ENCODE results near the gene MTERF2. TPM values are rescaled to one million over a fixed set of nuclear protein-coding genes. Genes with fewer than 3 reads are reported as not detected.

MTERF2 gene
- total and polyA plus RNA-seq, 2 donors = 11.1 to 18.8 TPM

GRCh38 chr12:106982229-106982628 is 4.7 kb downstream of the MTERF2 start:
- 100% methylated on average over 1 of the region's 1 CpG for WGBS
- no peak overlapping the region for H3K4me3 ChIP-seq (ENCODE audit: low read length in 2 of 2)
- H3K9me3 ChIP-seq (ENCODE audit: control insufficient read depth in 2 of 2, insufficient read depth in 1 of 2, low read length in 1 of 2) = no peaks in the 10 kb centered on the region
- peaks cover 3 to 20% of the 10 kb centered on the region in 2 donors for H3K4me1 ChIP-seq (ENCODE audit: control insufficient read depth in 2 of 2, insufficient read depth in 2 of 2, low read length in 2 of 2)
- no peak overlapping the region for H3K27ac ChIP-seq (ENCODE audit: low read depth in 1 of 2, low read length in 1 of 2)
- H3K36me3 ChIP-seq (ENCODE audit: control insufficient read depth in 2 of 2, insufficient read depth in 2 of 2, low read length in 1 of 2) = peaks cover 10 to 15% of the 10 kb centered on the region in 2 donors
- H3K27me3 ChIP-seq (ENCODE audit: control insufficient read depth in 2 of 2, insufficient read depth in 1 of 2, low read length in 1 of 2) = no peaks in the 10 kb centered on the region
- DNase-seq (ENCODE audit: low read depth in 6 of 9, low spot score in 9 of 9) = no peak

GRCh38 chr12:106981788-106982187 is 5.2 kb downstream of the MTERF2 start:
- Histone ChIP-seq H3K27ac (ENCODE audit: low read depth in 1 of 2, low read length in 1 of 2) (no peak overlapping the region), H3K27me3 (ENCODE audit: control insufficient read depth in 2 of 2, insufficient read depth in 1 of 2, low read length in 1 of 2) (no peaks in the 10 kb centered on the region), H3K4me1 (ENCODE audit: control insufficient read depth in 2 of 2, insufficient read depth in 2 of 2, low read length in 2 of 2) (peaks cover 3 to 19% of the 10 kb centered on the region in 2 donors), H3K4me3 (ENCODE audit: low read length in 2 of 2) (no peak overlapping the region), H3K36me3 (ENCODE audit: control insufficient read depth in 2 of 2, insufficient read depth in 2 of 2, low read length in 1 of 2) (peaks cover 10 to 15% of the 10 kb centered on the region in 2 donors), H3K9me3 (ENCODE audit: control insufficient read depth in 2 of 2, insufficient read depth in 1 of 2, low read length in 1 of 2) (no peaks in the 10 kb centered on the region)
- WGBS = 97% methylated on average over 3 of the region's 3 CpGs
- DNase-seq (ENCODE audit: low read depth in 6 of 9, low spot score in 9 of 9) = no peak

GRCh38 chr12:106980944-106981343 is 6.0 kb downstream of the MTERF2 start:
- no peak for DNase-seq (ENCODE audit: low read depth in 6 of 9, low spot score in 9 of 9)
- H3K4me1 ChIP-seq (ENCODE audit: control insufficient read depth in 2 of 2, insufficient read depth in 2 of 2, low read length in 2 of 2) = peaks cover 3 to 15% of the 10 kb centered on the region in 2 donors
- 94% methylated on average over 7 of the region's 7 CpGs for WGBS
- H3K27me3 ChIP-seq (ENCODE audit: control insufficient read depth in 2 of 2, insufficient read depth in 1 of 2, low read length in 1 of 2) = no peaks in the 10 kb centered on the region
- no peak overlapping the region for H3K27ac ChIP-seq (ENCODE audit: low read depth in 1 of 2, low read length in 1 of 2)
- no peaks in the 10 kb centered on the region for H3K9me3 ChIP-seq (ENCODE audit: control insufficient read depth in 2 of 2, insufficient read depth in 1 of 2, low read length in 1 of 2)
- peaks cover 12 to 20% of the 10 kb centered on the region in 2 donors for H3K36me3 ChIP-seq (ENCODE audit: control insufficient read depth in 2 of 2, insufficient read depth in 2 of 2, low read length in 1 of 2)
- no peak overlapping the region for H3K4me3 ChIP-seq (ENCODE audit: low read length in 2 of 2)

GRCh38 chr12:106978035-106978800 is 8.7 kb downstream of the MTERF2 start:
- no peaks in the 10 kb centered on the region for H3K9me3 ChIP-seq (ENCODE audit: control insufficient read depth in 2 of 2, insufficient read depth in 1 of 2, low read length in 1 of 2)
- H3K36me3 ChIP-seq (ENCODE audit: control insufficient read depth in 2 of 2, insufficient read depth in 2 of 2, low read length in 1 of 2) = peaks cover 11 to 23% of the 10 kb centered on the region in 2 donors
- no peak for DNase-seq (ENCODE audit: low read depth in 6 of 9, low spot score in 9 of 9)
- no peak overlapping the region for H3K27ac ChIP-seq (ENCODE audit: low read depth in 1 of 2, low read length in 1 of 2)
- no peaks in the 10 kb centered on the region for H3K27me3 ChIP-seq (ENCODE audit: control insufficient read depth in 2 of 2, insufficient read depth in 1 of 2, low read length in 1 of 2)
- H3K4me3 ChIP-seq (ENCODE audit: low read length in 2 of 2) = no peak overlapping the region
- peaks cover 0 to 3% of the 10 kb centered on the region in 2 donors for H3K4me1 ChIP-seq (ENCODE audit: control insufficient read depth in 2 of 2, insufficient read depth in 2 of 2, low read length in 2 of 2)
- 92% methylated on average over 9 of the region's 9 CpGs for WGBS

- 100% methylated on average over 1 of the region's 1 CpG for WGBS
- DNase-seq (ENCODE audit: low read depth in 6 of 9, low spot score in 9 of 9) = no peak
- Histone ChIP-seq H3K4me1 (ENCODE audit: control insufficient read depth in 2 of 2, insufficient read depth in 2 of 2, low read length in 2 of 2) (peaks cover 0 to 3% of the 10 kb centered on the region in 2 donors), H3K9me3 (ENCODE audit: control insufficient read depth in 2 of 2, insufficient read depth in 1 of 2, low read length in 1 of 2) (no peaks in the 10 kb centered on the region), H3K27ac (ENCODE audit: low read depth in 1 of 2, low read length in 1 of 2) (no peak overlapping the region), H3K4me3 (ENCODE audit: low read length in 2 of 2) (no peak overlapping the region), H3K36me3 (ENCODE audit: control insufficient read depth in 2 of 2, insufficient read depth in 2 of 2, low read length in 1 of 2) (peaks cover 8 to 26% of the 10 kb centered on the region in 2 donors), H3K27me3 (ENCODE audit: control insufficient read depth in 2 of 2, insufficient read depth in 1 of 2, low read length in 1 of 2) (no peaks in the 10 kb centered on the region)
Measured at GRCh38 chr12:106976668-106977067, 10.3 kb downstream of the MTERF2 start.

GRCh38 chr12:106975993-106976658 is 10.8 kb downstream of the MTERF2 start:
- H3K36me3 ChIP-seq (ENCODE audit: control insufficient read depth in 2 of 2, insufficient read depth in 2 of 2, low read length in 1 of 2) = peaks cover 8 to 31% of the 10 kb centered on the region in 2 donors
- 99% methylated on average over 3 of the region's 3 CpGs for WGBS
- H3K4me1 ChIP-seq (ENCODE audit: control insufficient read depth in 2 of 2, insufficient read depth in 2 of 2, low read length in 2 of 2) = peaks cover 0 to 3% of the 10 kb centered on the region in 2 donors
- no peak overlapping the region for H3K27ac ChIP-seq (ENCODE audit: low read depth in 1 of 2, low read length in 1 of 2)
- DNase-seq (ENCODE audit: low read depth in 6 of 9, low spot score in 9 of 9) = no peak
- no peaks in the 10 kb centered on the region for H3K27me3 ChIP-seq (ENCODE audit: control insufficient read depth in 2 of 2, insufficient read depth in 1 of 2, low read length in 1 of 2)
- no peak overlapping the region for H3K4me3 ChIP-seq (ENCODE audit: low read length in 2 of 2)
- H3K9me3 ChIP-seq (ENCODE audit: control insufficient read depth in 2 of 2, insufficient read depth in 1 of 2, low read length in 1 of 2) = no peaks in the 10 kb centered on the region

- H3K4me1 ChIP-seq (ENCODE audit: control insufficient read depth in 2 of 2, insufficient read depth in 2 of 2, low read length in 2 of 2) = no peaks in the 10 kb centered on the region
- no peak overlapping the region for H3K27ac ChIP-seq (ENCODE audit: low read depth in 1 of 2, low read length in 1 of 2)
- WGBS = 99% methylated on average over 8 of the region's 8 CpGs
Measured at GRCh38 chr12:106975098-106975497, 11.8 kb downstream of the MTERF2 start.

GRCh38 chr12:106974511-106974910 is 12.4 kb downstream of the MTERF2 start:
- Histone ChIP-seq H3K9me3 (ENCODE audit: control insufficient read depth in 2 of 2, insufficient read depth in 1 of 2, low read length in 1 of 2) (no peaks in the 10 kb centered on the region), H3K4me1 (ENCODE audit: control insufficient read depth in 2 of 2, insufficient read depth in 2 of 2, low read length in 2 of 2) (no peaks in the 10 kb centered on the region), H3K36me3 (ENCODE audit: control insufficient read depth in 2 of 2, insufficient read depth in 2 of 2, low read length in 1 of 2) (peaks cover 11 to 36% of the 10 kb centered on the region in 2 donors), H3K27me3 (ENCODE audit: control insufficient read depth in 2 of 2, insufficient read depth in 1 of 2, low read length in 1 of 2) (no peaks in the 10 kb centered on the region), H3K27ac (ENCODE audit: low read depth in 1 of 2, low read length in 1 of 2) (no peak overlapping the region), H3K4me3 (ENCODE audit: low read length in 2 of 2) (no peak overlapping the region)
- WGBS = 96% methylated on average over 3 of the region's 3 CpGs
- no peak for DNase-seq (ENCODE audit: low read depth in 6 of 9, low spot score in 9 of 9)

More at GRCh38 chr12:106975098-106975497, 11.8 kb downstream of the MTERF2 start:
- no peak for DNase-seq (ENCODE audit: low read depth in 6 of 9, low spot score in 9 of 9)
- Histone ChIP-seq H3K36me3 (ENCODE audit: control insufficient read depth in 2 of 2, insufficient read depth in 2 of 2, low read length in 1 of 2) (peaks cover 11 to 36% of the 10 kb centered on the region in 2 donors), H3K27me3 (ENCODE audit: control insufficient read depth in 2 of 2, insufficient read depth in 1 of 2, low read length in 1 of 2) (no peaks in the 10 kb centered on the region), H3K9me3 (ENCODE audit: control insufficient read depth in 2 of 2, insufficient read depth in 1 of 2, low read length in 1 of 2) (no peaks in the 10 kb centered on the region), H3K4me3 (ENCODE audit: low read length in 2 of 2) (no peak overlapping the region)

GRCh38 chr12:106973545-106973944 is 13.4 kb downstream of the MTERF2 start:
- no peaks in the 10 kb centered on the region for H3K9me3 ChIP-seq (ENCODE audit: control insufficient read depth in 2 of 2, insufficient read depth in 1 of 2, low read length in 1 of 2)
- H3K4me3 ChIP-seq (ENCODE audit: low read length in 2 of 2) = no peak overlapping the region
- DNase-seq (ENCODE audit: low read depth in 6 of 9, low spot score in 9 of 9) = no peak
- H3K36me3 ChIP-seq (ENCODE audit: control insufficient read depth in 2 of 2, insufficient read depth in 2 of 2, low read length in 1 of 2) = peaks cover 10 to 37% of the 10 kb centered on the region in 2 donors
- H3K27ac ChIP-seq (ENCODE audit: low read depth in 1 of 2, low read length in 1 of 2) = no peak overlapping the region
- H3K4me1 ChIP-seq (ENCODE audit: control insufficient read depth in 2 of 2, insufficient read depth in 2 of 2, low read length in 2 of 2) = no peaks in the 10 kb centered on the region
- no peaks in the 10 kb centered on the region for H3K27me3 ChIP-seq (ENCODE audit: control insufficient read depth in 2 of 2, insufficient read depth in 1 of 2, low read length in 1 of 2)
